Hepatocyte (in vitro differentiated cells): ENCODE results near the gene ACOT12.

ENCODE experiments used
- EZH2 ChIP-seq: fragments of 200-600 bp; sonication (generic); IDR thresholded peaks from 2 replicates; pipeline ENCODE4 v1.6.1; 2016; ENCODE audit warnings: antibody characterized with exemption, mild to moderate bottlenecking, borderline replicate concordance
- EZH2phosphoT487 ChIP-seq: fragments of 200-600 bp; sonication (generic); IDR thresholded peaks from one replicate; pipeline ENCODE4 v1.6.1; 2018; ENCODE audit warnings: antibody characterized with exemption, mild to moderate bottlenecking, low read depth, moderate library complexity; ENCODE audit not compliant: unreplicated experiment, severe bottlenecking
- TF ChIP-seq, protein P1 (sequence below): fragments of 200-600 bp; sonication (generic); IDR thresholded peaks from 2 replicates; pipeline ENCODE4 v1.5.1; 2016; ENCODE audit warnings: antibody characterized with exemption, mild to moderate bottlenecking; ENCODE audit not compliant: poor library complexity

DNA sequence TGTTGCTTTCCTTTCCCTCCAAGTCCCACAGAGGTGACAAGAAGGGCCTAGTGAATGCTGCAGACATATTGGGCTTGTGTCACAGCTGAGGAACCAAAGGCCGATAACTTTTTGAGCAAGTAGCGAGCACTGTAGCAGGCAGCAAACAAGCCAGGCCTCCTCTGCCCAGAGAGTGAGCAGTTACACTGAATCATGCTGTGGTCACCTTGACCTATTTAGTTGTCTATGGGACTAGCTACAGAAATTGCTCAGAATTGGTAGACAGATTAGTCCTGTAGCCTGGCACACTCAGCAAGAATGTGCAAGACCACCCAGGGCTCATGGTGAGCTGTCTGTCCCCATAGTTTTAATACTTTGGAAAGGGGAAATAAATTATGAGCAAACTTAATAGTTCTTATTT, 67.4 kb downstream of the ACOT12 start:
- TF ChIP-seq, protein P1, sequence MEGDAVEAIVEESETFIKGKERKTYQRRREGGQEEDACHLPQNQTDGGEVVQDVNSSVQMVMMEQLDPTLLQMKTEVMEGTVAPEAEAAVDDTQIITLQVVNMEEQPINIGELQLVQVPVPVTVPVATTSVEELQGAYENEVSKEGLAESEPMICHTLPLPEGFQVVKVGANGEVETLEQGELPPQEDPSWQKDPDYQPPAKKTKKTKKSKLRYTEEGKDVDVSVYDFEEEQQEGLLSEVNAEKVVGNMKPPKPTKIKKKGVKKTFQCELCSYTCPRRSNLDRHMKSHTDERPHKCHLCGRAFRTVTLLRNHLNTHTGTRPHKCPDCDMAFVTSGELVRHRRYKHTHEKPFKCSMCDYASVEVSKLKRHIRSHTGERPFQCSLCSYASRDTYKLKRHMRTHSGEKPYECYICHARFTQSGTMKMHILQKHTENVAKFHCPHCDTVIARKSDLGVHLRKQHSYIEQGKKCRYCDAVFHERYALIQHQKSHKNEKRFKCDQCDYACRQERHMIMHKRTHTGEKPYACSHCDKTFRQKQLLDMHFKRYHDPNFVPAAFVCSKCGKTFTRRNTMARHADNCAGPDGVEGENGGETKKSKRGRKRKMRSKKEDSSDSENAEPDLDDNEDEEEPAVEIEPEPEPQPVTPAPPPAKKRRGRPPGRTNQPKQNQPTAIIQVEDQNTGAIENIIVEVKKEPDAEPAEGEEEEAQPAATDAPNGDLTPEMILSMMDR: no peak
- TF ChIP-seq EZH2 (no peak), EZH2phosphoT487 (no peak)
